ENCODE results near the gene C10orf71.

Gene C10orf71

GRCh38 chr10:49260644-49261296 is 38.2 kb upstream of the C10orf71 start:
- Histone ChIP-seq H3K36me3 (no peaks in the 10 kb centered on the region), H3K9me3 (peaks cover 0 to 11% (median 8%) of the 10 kb centered on the region in 3 donors), H3K4me1 (no peaks in the 10 kb centered on the region), H3K27ac (no peak overlapping the region), H3K27me3 (no peaks in the 10 kb centered on the region), H3K4me3 (no peak overlapping the region)
- DNase-seq: no peak
- intact Hi-C loops (cut with DNase I; ENCODE audit: low total_unique reads): no loop called here
- TF ChIP-seq CTCF (IDR thresholded peaks at IDR 0.05): no peak

- no peak overlapping the region for H3K27ac ChIP-seq
- no peaks in the 10 kb centered on the region for H3K4me1 ChIP-seq
- no peak overlapping the region for H3K4me3 ChIP-seq
- H3K27me3 ChIP-seq: no peaks in the 10 kb centered on the region
- no peak for TF ChIP-seq CTCF (IDR thresholded peaks at IDR 0.05)
- DNase-seq: no peak
- H3K9me3 ChIP-seq: peaks cover 0 to 11% (median 8%) of the 10 kb centered on the region in 3 donors
- no peaks in the 10 kb centered on the region for H3K36me3 ChIP-seq
- intact Hi-C loops (cut with DNase I; ENCODE audit: low total_unique reads): no loop called here
Observed at GRCh38 chr10:49263591-49263990, 35.4 kb upstream of the C10orf71 start.

GRCh38 chr10:49264177-49264677 is 34.7 kb upstream of the C10orf71 start:
- Histone ChIP-seq H3K36me3 (no peaks in the 10 kb centered on the region), H3K27ac (no peak overlapping the region), H3K4me1 (no peaks in the 10 kb centered on the region), H3K4me3 (no peak overlapping the region), H3K27me3 (no peaks in the 10 kb centered on the region), H3K9me3 (peaks cover 0 to 11% (median 8%) of the 10 kb centered on the region in 3 donors)
- no peak for TF ChIP-seq CTCF (IDR thresholded peaks at IDR 0.05)
- no peak for DNase-seq
- intact Hi-C loops (cut with DNase I; ENCODE audit: low total_unique reads): no loop called here

- H3K4me1 ChIP-seq: no peaks in the 10 kb centered on the region
- H3K27me3 ChIP-seq: no peaks in the 10 kb centered on the region
- DNase-seq: no peak
- peaks cover 0 to 11% (median 8%) of the 10 kb centered on the region in 3 donors for H3K9me3 ChIP-seq
- H3K4me3 ChIP-seq: no peak overlapping the region
- H3K27ac ChIP-seq: no peak overlapping the region
- no peak for TF ChIP-seq CTCF (IDR thresholded peaks at IDR 0.05)
- intact Hi-C loops (cut with DNase I; ENCODE audit: low total_unique reads): no loop called here
- no peaks in the 10 kb centered on the region for H3K36me3 ChIP-seq
Observed at GRCh38 chr10:49265885-49266284, 33.1 kb upstream of the C10orf71 start.

GRCh38 chr10:49268185-49268584 is 30.8 kb upstream of the C10orf71 start:
- Histone ChIP-seq H3K4me3 (no peak overlapping the region), H3K27ac (no peak overlapping the region), H3K36me3 (no peaks in the 10 kb centered on the region), H3K9me3 (peaks cover 0 to 11% (median 8%) of the 10 kb centered on the region in 3 donors), H3K4me1 (peaks cover 0 to 13% (median 9%) of the 10 kb centered on the region in 4 donors), H3K27me3 (no peaks in the 10 kb centered on the region)
- no peak for TF ChIP-seq CTCF (IDR thresholded peaks at IDR 0.05)
- intact Hi-C loops (cut with DNase I; ENCODE audit: low total_unique reads): no loop called here
- DNase-seq: no peak

Measured in tibial artery (tissue), 4 donors.